Measurements from ENCODE around the gene GPC6. TPM values are rescaled to one million over a fixed set of nuclear protein-coding genes. Genes with fewer than 3 reads are reported as not detected.

Gene GPC6
- polyA plus RNA-seq, 1 donor from 2014 or later, result 9.0 TPM

GRCh38 chr13:94014461-94014860, 787.9 kb downstream of the GPC6 start:
- H3K36me3 ChIP-seq (ENCODE audit: insufficient read depth, low read length), result no peaks in the 10 kb centered on the region
- no peak overlapping the region for H3K4me3 ChIP-seq (ENCODE audit: low read length)
- H3K9me3 ChIP-seq (ENCODE audit: low read length), result no peaks in the 10 kb centered on the region
- no peaks in the 10 kb centered on the region for H3K27me3 ChIP-seq (ENCODE audit: insufficient read depth, low read depth, low read length)
- H2AFZ ChIP-seq (ENCODE audit: low read depth, low read length), result no peak overlapping the region
- H3K4me2 ChIP-seq (ENCODE audit: low read length), result no peak overlapping the region
- H3K79me2 ChIP-seq (replicated peaks; ENCODE audit: insufficient read depth, low read length), result no peaks in the 10 kb centered on the region
- TF ChIP-seq POLR2AphosphoS5 (IDR thresholded peaks at IDR 0.05), result no peak
- no peak for TF ChIP-seq CTCF (IDR thresholded peaks at IDR 0.05; ENCODE audit: poor library complexity, severe bottlenecking)
- no peak for TF ChIP-seq SMC3 (conservative IDR thresholded peaks at IDR 0.05; ENCODE audit: poor library complexity)
- TF ChIP-seq TAF1 (IDR thresholded peaks at IDR 0.05; ENCODE audit: low read depth), result no peak
- no peak for TF ChIP-seq EZH2 (IDR thresholded peaks at IDR 0.05; ENCODE audit: borderline replicate concordance, insufficient read depth, low read length, poor library complexity, severe bottlenecking)
- TF ChIP-seq REST (IDR thresholded peaks at IDR 0.05; ENCODE audit: borderline replicate concordance), result no peak
- TF ChIP-seq MXI1 (conservative IDR thresholded peaks at IDR 0.05; ENCODE audit: poor library complexity, severe bottlenecking), result no peak
- no peak for TF ChIP-seq RAD21 (conservative IDR thresholded peaks at IDR 0.05)
- TF ChIP-seq EP300 (conservative IDR thresholded peaks at IDR 0.05; ENCODE audit: poor library complexity, severe bottlenecking), result no peak
- no peaks in the 10 kb centered on the region for H3F3A ChIP-seq (ENCODE audit: insufficient read depth, low read length, poor library complexity, severe bottlenecking)
- H3K9me2 ChIP-seq (ENCODE audit: insufficient read depth, low read length), result no peaks in the 10 kb centered on the region
- no peak overlapping the region for H3K9ac ChIP-seq (ENCODE audit: low read length)
- H3K27ac ChIP-seq (ENCODE audit: low read length), result no peak overlapping the region
- no peaks in the 10 kb centered on the region for H4K20me1 ChIP-seq (ENCODE audit: insufficient read depth)

GRCh38 chr13:94020426-94020825, 793.8 kb downstream of the GPC6 start:
- no peak for TF ChIP-seq TAF1 (IDR thresholded peaks at IDR 0.05; ENCODE audit: low read depth)
- TF ChIP-seq RAD21 (conservative IDR thresholded peaks at IDR 0.05), result no peak
- no peak for TF ChIP-seq SMC3 (conservative IDR thresholded peaks at IDR 0.05; ENCODE audit: poor library complexity)
- TF ChIP-seq CTCF (IDR thresholded peaks at IDR 0.05; ENCODE audit: poor library complexity, severe bottlenecking), result no peak
- TF ChIP-seq POLR2AphosphoS5 (IDR thresholded peaks at IDR 0.05), result no peak
- no peak for TF ChIP-seq EZH2 (IDR thresholded peaks at IDR 0.05; ENCODE audit: borderline replicate concordance, insufficient read depth, low read length, poor library complexity, severe bottlenecking)
- TF ChIP-seq REST (IDR thresholded peaks at IDR 0.05; ENCODE audit: borderline replicate concordance), result no peak
- TF ChIP-seq MXI1 (conservative IDR thresholded peaks at IDR 0.05; ENCODE audit: poor library complexity, severe bottlenecking), result no peak
- no peak for TF ChIP-seq EP300 (conservative IDR thresholded peaks at IDR 0.05; ENCODE audit: poor library complexity, severe bottlenecking)
- H3K79me2 ChIP-seq (replicated peaks; ENCODE audit: insufficient read depth, low read length), result no peaks in the 10 kb centered on the region
- no peaks in the 10 kb centered on the region for H3K9me3 ChIP-seq (ENCODE audit: low read length)
- H3K27ac ChIP-seq (ENCODE audit: low read length), result no peak overlapping the region
- no peaks in the 10 kb centered on the region for H3K27me3 ChIP-seq (ENCODE audit: insufficient read depth, low read depth, low read length)
- H3K9ac ChIP-seq (ENCODE audit: low read length), result no peak overlapping the region
- no peak overlapping the region for H2AFZ ChIP-seq (ENCODE audit: low read depth, low read length)
- H4K20me1 ChIP-seq (ENCODE audit: insufficient read depth), result no peaks in the 10 kb centered on the region
- H3F3A ChIP-seq (ENCODE audit: insufficient read depth, low read length, poor library complexity, severe bottlenecking), result no peaks in the 10 kb centered on the region
- H3K4me3 ChIP-seq (ENCODE audit: low read length), result no peak overlapping the region
- H3K4me2 ChIP-seq (ENCODE audit: low read length), result no peak overlapping the region
- H3K36me3 ChIP-seq (ENCODE audit: insufficient read depth, low read length), result no peaks in the 10 kb centered on the region
- no peaks in the 10 kb centered on the region for H3K9me2 ChIP-seq (ENCODE audit: insufficient read depth, low read length)

All from neural cell (in vitro differentiated cells).